Body of pancreas (tissue), 4 donors: ENCODE measurements around the gene SLC25A21. TPM values are rescaled to one million over a fixed set of nuclear protein-coding genes. Genes with fewer than 3 reads are reported as not detected.

Experiments used
- ATAC-seq: fragments of 150-250 bp; one replicate; pipeline ENCODE4 v1.9.1; 2016
- DNase-seq, 4 donors: peaks; one replicate each; pipeline ENCODE4 v3.0.0-alpha.2; 2019
- H3K27ac ChIP-seq, 4 donors: fragments of 200-600 bp; sonication (generic); 1 replicate in 3 of 4; 2 replicates in 1 of 4; pipeline versions ENCODE4 v1.5.1 to v1.6.1; 2016 to 2019; ENCODE audit warnings: mild to moderate bottlenecking in 1 of 4, mixed read lengths in 1 of 4, moderate library complexity in 1 of 4
- H3K27me3 ChIP-seq, 2 donors: fragments of 200-600 bp; sonication (generic); one replicate each; pipeline ENCODE4 v1.6.0; 2016; ENCODE audit warnings: mild to moderate bottlenecking in 1 of 2
- H3K36me3 ChIP-seq, 2 donors: fragments of 200-600 bp; sonication (generic); replicated peaks in 1 of 2; 2 replicates each; pipeline ENCODE4 v1.5.1; 2016; ENCODE audit warnings: low read depth in 2 of 2; ENCODE audit not compliant: insufficient read depth in 1 of 2
- H3K4me1 ChIP-seq: fragments of 200-600 bp; sonication (generic); one replicate; pipeline ENCODE4 v1.6.0; 2016
- H3K4me3 ChIP-seq, 2 donors: fragments of 200-600 bp; sonication (generic); 1 replicate in 1 of 2; 2 replicates in 1 of 2; pipeline ENCODE4 v1.5.1; 2016 to 2019
- H3K9me3 ChIP-seq, 3 donors: fragments of 200-600 bp; sonication (generic); 1 replicate in 2 of 3; 2 replicates in 1 of 3; pipeline ENCODE4 v1.5.1; 2016
- CTCF ChIP-seq, 7 experiments: fragments of 450-650 bp in 4 of 7; fragments of 200-600 bp in 3 of 7; sonication (generic) in 3 of 7; IDR thresholded peaks; one replicate each; pipeline ENCODE4 v1.5.1; 2016 to 2019; ENCODE audit warnings: antibody characterized with exemption in 7 of 7
- POLR2A ChIP-seq, 3 donors: fragments of 450-650 bp; IDR thresholded peaks; one replicate each; pipeline ENCODE4 v1.6.1; 2016; ENCODE audit warnings: antibody characterized with exemption in 3 of 3, mild to moderate bottlenecking in 2 of 3
- WGBS, 2 donors: methylation state at CpG; one replicate each; pipeline ENCODE4 v1.1.5; 2017; 5-methylcytosine and 5-hydroxymethylcytosine counted together
- intact Hi-C: fragments of 100-400 bp; cut with DNase I; formaldehyde crosslinking; loops from one replicate; pipeline ENCODE4 v1.15.1; 2023
- total RNA-seq, 2 donors: library from RNA; depleted of rRNA; stranded (reverse); fragments of >200 nt; gene quantifications; one replicate each; pipeline ENCODE4 v1.1.0, GENCODE V29; 2016

The SLC25A21 gene
- total RNA-seq, 2 donors from 2014 or later, result not detected

- intact Hi-C loops, result no loop called here
- no peaks in the 10 kb centered on the region for H3K4me1 ChIP-seq
- H3K27me3 ChIP-seq, result no peaks in the 10 kb centered on the region
- WGBS, 2 donors, result 66 to 71% methylated on average over 4 of the region's 4 CpGs
- H3K9me3 ChIP-seq, result no peaks in the 10 kb centered on the region
- H3K4me3 ChIP-seq, result no peak overlapping the region
- no peaks in the 10 kb centered on the region for H3K36me3 ChIP-seq
- no peak for TF ChIP-seq CTCF (IDR thresholded peaks at IDR 0.05)
- no peak for TF ChIP-seq POLR2A (IDR thresholded peaks at IDR 0.05)
- ATAC-seq (no peak), DNase-seq (no peak)
- H3K27ac ChIP-seq, result no peak overlapping the region
Observed at GRCh38 chr14:36940476-36940875, 231.9 kb downstream of the SLC25A21 start.

- DNase-seq (no peak), ATAC-seq (no peak)
- Histone ChIP-seq H3K9me3 (no peaks in the 10 kb centered on the region), H3K4me3 (no peak overlapping the region), H3K4me1 (no peaks in the 10 kb centered on the region), H3K27me3 (no peaks in the 10 kb centered on the region), H3K27ac (no peak overlapping the region), H3K36me3 (no peaks in the 10 kb centered on the region)
- TF ChIP-seq CTCF (IDR thresholded peaks at IDR 0.05) (no peak), POLR2A (IDR thresholded peaks at IDR 0.05) (no peak)
- intact Hi-C loops, result no loop called here
- WGBS, 2 donors, result 77 to 88% methylated on average over 2 of the region's 2 CpGs
Observed at GRCh38 chr14:36939265-36939664, 233.1 kb downstream of the SLC25A21 start.

- H3K27ac ChIP-seq, result no peak overlapping the region
Observed at GRCh38 chr14:36938678-36939077, 233.7 kb downstream of the SLC25A21 start.

GRCh38 chr14:36935976-36936678 is 236.3 kb downstream of the SLC25A21 start:
- Histone ChIP-seq H3K4me3 (no peak overlapping the region), H3K27me3 (no peaks in the 10 kb centered on the region), H3K4me1 (no peaks in the 10 kb centered on the region), H3K36me3 (no peaks in the 10 kb centered on the region), H3K27ac (no peak overlapping the region), H3K9me3 (no peaks in the 10 kb centered on the region)
- WGBS, 2 donors, result 32 to 34% methylated on average over 6 of the region's 6 CpGs
- intact Hi-C loops, result no loop called here
- no peak for TF ChIP-seq POLR2A (IDR thresholded peaks at IDR 0.05)
- no peak for TF ChIP-seq CTCF (IDR thresholded peaks at IDR 0.05)
- ATAC-seq (no peak), DNase-seq (no peak)

More at GRCh38 chr14:36938678-36939077, 233.7 kb downstream of the SLC25A21 start:
- intact Hi-C loops, result no loop called here
- Histone ChIP-seq H3K4me3 (no peak overlapping the region), H3K27me3 (no peaks in the 10 kb centered on the region), H3K9me3 (no peaks in the 10 kb centered on the region), H3K36me3 (no peaks in the 10 kb centered on the region), H3K4me1 (no peaks in the 10 kb centered on the region)
- DNase-seq (no peak), ATAC-seq (no peak)
- TF ChIP-seq POLR2A (IDR thresholded peaks at IDR 0.05) (no peak), CTCF (IDR thresholded peaks at IDR 0.05) (no peak)

GRCh38 chr14:36934304-36934703 is 238.1 kb downstream of the SLC25A21 start:
- DNase-seq (no peak), ATAC-seq (no peak)
- 34 to 50% methylated on average over 1 of the region's 1 CpG for WGBS, 2 donors
- Histone ChIP-seq H3K9me3 (no peaks in the 10 kb centered on the region), H3K4me3 (no peak overlapping the region), H3K27me3 (no peaks in the 10 kb centered on the region), H3K36me3 (no peaks in the 10 kb centered on the region), H3K27ac (no peak overlapping the region), H3K4me1 (no peaks in the 10 kb centered on the region)
- no peak for TF ChIP-seq CTCF (IDR thresholded peaks at IDR 0.05)
- TF ChIP-seq POLR2A (IDR thresholded peaks at IDR 0.05), result no peak
- intact Hi-C loops, result no loop called here
